HG03108 (cell line): ENCODE measurements around the gene SAFB.
"Not testable (repeated sequence)": the region's sequence is repeated elsewhere in the genome, so short reads cannot be mapped to it uniquely, and the experiment has no call there.

Experiments
- ATAC-seq: cut with Tn5 transposase; IDR thresholded peaks from one replicate; pipeline ENCODE4 v1.9.1; 2021; ENCODE audit warnings: moderate library complexity; ENCODE audit not compliant: unreplicated experiment

The SAFB gene

DNA sequence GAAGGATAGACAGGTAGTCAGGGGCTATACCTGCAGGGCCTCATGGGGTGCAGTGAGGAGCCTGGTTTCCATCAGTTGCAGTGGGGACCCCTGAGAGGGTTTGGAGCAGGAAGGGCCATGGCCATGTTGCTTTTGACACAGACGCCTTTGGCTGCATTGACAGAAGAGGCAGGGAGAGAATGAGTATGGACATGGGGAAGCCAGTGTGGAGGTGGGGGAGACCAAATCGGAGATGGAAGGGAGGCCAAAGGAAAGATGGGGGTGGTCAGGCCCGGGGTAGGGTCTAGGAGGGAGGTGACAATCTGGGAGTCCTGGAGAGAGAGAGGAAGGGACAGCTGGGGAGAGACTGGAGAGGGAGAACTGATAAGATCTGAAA is 59.2 kb downstream of the SAFB start:
- no peak for ATAC-seq

DNA sequence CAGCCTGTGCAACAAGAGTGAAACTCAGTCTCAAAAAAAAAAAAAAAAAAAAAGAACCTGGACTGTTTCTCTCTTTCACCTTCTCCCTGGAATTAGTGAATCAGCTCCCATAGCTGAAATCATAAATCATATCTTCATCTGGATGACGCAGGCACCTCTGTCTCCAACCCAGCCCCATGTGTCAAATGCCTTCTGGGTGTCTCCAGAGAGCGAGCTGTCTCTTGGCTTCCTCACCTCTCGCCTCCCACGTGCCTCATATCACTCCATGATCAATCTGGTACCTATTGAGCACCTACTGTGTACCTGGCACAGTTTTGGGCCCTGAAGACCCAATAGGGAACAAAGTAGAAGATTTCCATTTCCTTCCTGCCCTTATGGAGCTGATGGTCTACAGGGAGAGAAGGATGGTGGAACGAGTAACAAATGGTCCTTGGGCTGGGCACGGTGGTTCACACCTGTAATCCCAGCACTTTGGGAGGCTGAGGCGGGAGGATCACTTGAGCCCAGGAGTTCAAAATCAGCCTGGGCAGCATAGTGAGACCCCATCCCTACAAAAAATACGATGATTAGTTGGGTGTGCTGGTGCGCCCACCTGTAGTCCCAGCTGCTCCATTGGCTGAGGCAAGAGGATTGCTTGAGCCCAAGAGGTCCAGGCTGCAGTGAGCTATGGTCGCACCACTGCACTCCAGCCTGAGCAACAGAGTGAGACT is 60.4 kb downstream of the SAFB start:
- ATAC-seq: no peak

DNA sequence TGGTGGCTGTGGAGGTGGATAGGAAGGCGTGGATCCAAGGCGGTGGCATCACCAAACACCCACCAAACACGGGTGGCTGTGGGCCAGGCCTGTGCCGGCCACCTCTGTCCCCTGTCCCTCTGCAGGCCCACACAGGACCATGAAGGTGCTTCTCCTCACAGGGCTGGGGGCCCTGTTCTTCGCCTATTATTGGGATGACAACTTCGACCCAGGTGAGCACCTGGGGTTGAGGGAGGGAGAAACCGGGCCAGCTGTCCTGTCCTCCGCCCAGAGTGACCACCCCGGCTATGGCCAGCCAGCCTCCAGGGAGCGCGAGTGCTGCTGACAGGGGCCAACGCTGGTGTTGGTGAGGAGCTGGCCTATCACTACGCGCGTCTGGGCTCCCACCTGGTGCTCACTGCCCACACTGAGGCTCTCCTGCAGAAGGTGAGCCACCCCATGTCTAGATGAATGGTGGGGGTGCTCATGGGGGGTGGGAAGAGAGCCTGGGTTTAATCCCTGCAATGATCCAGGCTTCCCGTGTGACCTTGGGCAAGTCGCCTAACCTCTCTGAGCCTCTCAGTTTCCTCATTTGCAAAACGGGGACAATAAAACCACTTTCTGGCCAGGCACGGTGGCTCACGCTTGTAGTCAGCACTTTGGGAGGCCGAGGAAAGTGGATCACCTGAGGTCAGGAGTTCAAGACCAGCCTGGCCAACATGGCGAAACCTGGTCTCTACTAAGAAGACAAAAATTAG is 62.0 kb downstream of the SAFB start:
- no peak for ATAC-seq

DNA sequence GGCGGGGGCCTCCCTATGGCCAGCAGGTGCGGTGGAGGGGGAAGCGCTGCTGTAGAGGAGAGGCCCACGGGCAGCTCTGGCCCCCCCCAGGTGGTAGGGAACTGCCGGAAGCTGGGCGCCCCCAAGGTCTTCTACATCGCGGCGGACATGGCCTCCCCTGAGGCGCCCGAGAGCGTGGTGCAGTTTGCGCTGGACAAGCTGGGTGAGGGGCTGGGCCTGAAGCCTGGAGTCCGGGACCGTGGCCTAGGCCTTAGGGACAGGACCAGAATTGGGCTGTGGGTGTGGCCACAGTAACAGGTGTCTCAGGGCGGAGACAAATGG is 63.4 kb downstream of the SAFB start:
- no peak for ATAC-seq

DNA sequence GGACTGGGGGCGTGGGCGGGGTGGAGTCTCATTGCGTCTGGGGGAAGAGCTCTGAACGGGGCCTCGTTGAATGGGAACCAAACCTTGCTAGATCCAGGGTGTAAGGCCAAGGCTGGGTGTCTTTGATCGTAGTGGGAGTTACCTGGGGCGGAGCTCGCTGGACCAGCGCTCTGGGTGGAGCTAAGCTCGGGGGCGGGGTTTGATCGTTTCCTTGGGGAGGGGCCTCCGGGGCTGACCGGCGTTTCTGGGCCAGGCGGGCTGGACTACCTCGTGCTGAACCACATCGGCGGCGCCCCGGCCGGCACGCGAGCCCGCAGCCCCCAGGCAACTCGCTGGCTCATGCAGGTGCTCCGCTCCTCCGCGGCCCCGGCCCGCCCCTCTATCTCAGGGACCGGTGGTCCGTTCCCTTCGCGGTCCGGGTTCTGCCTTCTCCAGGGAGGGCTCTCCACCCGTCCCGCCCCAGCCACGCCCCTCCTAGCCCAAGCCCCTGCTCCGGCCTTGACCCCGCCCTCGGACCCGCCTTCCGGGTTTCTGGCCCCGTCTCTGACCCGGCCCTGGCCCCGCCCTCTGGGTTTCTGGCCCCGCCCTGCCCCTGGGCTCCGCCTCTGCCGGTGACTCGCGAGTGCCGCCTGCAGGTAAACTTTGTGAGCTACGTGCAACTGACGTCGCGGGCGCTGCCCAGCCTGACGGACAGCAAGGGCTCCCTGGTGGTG is 63.9 kb downstream of the SAFB start:
- ATAC-seq: peak; percentile 39

DNA sequence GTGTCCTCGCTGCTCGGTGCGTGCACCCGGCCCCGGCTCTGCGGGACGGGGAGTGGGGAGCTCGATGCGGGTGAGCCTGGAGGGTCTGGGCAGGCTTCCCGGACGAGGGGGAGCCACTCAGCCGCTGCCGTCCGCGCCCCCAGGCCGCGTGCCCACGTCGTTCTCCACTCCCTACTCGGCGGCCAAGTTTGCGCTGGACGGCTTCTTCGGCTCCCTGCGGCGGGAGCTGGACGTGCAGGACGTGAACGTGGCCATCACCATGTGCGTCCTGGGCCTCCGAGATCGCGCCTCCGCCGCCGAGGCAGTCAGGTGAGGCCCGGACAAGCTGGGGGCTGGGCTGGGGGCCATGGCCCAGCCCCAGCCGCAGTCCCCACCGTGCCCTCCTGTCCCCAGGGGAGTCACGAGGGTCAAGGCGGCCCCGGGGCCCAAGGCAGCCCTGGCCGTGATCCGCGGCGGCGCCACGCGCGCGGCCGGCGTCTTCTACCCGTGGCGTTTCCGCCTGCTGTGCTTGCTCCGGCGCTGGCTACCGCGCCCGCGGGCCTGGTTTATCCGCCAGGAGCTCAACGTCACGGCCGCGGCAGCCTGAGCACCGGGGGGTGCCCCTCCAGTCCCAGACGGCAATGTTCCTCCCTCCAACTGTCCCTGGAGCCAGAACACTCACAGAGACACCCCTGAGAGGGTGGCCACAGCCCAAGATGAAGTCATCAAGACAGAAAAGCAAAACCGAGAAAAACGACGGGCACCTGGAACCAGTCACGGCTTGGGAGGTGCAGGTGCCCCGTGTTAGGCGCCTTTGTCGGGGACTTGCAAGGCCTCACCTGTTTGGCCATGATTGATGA is 64.7 kb downstream of the SAFB start:
- ATAC-seq: no peak

DNA sequence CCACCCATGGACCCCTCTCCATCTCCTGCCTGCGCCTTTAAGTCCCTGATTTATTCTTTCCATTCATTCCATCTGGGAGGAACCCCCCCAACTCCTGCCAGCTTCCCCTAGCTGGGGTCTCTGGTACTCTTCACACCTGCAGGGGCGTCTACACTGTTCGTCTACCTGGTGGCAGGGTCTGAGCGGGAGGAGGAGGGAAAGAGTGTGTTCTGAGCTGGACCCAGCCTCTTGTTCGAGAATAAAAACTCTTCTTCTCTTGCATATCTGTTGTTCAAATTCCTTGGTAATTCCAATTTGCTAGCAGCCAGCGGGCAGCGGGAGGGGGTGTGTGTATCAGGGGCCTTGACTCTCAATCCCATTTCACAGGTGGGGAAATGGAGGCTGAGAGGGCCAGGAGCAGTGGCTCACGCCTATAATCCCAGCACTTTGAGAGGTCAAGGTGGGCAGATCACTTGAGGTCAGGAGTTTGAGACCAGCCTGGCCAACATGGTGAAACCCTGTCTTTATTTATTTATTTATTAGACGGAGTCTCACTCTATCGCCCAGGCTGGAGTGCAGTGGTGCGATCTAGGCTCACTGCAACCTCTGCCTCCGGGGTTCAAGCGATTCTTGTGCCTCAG is 65.5 kb downstream of the SAFB start:
- not testable (repeated sequence) for ATAC-seq

DNA sequence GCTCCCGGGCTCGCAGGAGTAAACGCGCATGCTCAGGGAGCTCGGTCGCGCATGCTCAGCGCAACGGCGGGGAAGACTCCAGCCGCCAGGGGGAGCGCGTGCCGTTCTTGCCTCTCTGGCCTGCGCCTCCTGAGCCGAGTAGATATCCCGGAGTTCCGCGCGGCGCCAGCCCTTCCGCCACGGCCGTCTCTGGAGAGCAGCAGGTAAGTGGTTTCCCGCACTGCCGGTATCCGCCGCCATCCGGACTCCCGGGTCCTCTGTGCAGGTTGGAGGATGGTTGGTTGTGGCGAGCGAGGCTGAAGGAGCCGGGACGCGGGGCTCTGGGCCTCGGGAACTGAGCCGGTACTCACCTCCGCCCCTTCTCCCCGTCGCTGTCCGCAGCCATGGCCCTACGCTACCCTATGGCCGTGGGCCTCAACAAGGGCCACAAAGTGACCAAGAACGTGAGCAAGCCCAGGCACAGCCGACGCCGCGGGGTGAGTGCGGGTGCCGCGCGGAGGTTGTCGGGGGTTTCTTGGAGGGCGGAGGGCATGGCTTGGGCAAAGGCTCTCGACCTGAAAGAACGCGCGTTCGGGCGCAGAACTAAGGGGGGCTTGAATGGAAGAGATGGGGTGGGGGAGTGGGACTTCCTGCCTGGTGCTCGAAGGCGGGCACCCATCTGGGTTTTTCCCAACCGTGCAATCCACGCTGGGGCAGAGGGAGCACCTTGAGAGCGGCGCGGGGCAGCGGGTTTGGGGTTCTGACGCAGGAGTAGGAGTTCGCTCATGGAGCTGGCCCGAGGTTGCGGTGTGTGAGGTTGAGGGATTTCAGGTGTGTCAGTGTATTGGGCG is 67.5 kb downstream of the SAFB start, which contains the start of gene RPL36:
Gene RPL36, plus strand, starts transcription at position 171 of the 830 bp plus-strand sequence. Its CDS starts 213 bp downstream, at position 384.
- no peak for ATAC-seq

DNA sequence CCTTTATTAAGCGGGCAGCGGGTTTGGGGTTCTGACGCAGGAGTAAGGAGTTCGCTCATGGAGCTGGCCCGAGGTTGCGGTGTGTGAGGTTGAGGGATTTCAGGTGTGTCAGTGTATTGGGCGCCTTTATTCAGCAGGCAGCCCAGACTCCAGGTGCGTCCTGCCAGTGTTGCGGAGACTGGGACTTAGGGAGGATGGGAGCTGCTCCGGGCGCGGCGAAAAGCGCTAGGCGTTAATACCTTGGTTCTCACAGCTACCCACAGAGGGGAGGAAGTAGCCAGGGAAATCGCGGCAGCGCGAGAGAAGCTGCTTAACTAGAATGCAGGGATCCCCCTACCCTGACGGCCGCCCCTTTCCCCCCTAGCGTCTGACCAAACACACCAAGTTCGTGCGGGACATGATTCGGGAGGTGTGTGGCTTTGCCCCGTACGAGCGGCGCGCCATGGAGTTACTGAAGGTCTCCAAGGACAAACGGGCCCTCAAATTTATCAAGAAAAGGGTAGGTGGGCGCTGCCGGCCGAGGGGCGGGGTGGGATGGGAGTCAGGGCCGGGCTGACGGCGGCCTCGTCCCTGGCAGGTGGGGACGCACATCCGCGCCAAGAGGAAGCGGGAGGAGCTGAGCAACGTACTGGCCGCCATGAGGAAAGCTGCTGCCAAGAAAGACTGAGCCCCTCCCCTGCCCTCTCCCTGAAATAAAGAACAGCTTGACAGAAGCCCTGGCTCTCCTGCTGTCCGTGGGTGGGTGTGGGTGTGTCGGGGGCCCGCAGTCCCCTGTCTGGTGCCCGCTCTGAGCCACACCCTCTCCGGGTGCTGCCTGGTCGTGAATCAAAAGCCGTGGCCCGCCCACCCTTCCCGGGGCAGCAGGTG is 68.3 kb downstream of the SAFB start:
- ATAC-seq: no peak

DNA sequence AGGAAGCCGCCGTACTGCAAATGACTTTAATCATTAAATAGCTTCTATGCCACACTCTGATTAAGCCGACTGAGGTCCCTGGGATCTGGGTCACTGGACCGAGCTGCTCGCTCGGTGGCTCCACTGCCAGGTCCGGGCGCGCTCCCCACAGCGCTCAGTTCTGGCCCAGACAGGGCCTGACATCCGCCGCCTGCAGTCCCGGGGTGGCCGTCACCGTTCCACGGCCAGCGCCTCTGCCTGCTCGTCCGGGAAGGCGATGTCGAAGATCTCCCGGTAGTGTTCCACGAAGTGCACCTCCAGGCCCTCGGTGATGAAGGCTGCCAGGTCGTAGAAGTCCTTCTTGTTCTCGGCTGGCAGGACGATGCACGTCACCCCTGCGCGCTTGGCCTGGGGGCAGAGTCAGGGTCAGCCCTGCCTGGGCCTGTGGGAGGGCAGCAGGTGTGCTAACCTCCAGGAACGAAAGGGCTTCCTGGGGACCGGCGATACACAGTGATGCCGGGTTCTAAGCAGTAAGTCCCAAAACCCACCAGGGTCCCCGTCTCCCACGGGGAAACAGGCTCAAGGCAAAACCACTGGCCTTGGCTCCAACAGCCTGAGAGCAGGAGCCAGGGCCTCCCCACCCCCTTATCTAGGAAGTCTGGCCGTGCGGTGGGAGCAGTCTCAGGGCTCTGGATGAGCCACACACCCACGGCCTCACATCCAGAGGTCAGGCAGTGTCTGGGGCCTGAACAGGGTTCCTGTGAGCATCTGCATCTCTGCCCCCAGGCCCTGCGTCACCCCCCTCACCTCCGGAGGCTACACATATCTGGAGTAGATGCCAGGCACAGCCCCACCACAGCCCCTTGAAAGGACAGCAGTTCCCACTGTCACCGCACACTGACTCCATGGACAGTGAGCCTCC is 69.2 kb downstream of the SAFB start:
- ATAC-seq: no peak

DNA sequence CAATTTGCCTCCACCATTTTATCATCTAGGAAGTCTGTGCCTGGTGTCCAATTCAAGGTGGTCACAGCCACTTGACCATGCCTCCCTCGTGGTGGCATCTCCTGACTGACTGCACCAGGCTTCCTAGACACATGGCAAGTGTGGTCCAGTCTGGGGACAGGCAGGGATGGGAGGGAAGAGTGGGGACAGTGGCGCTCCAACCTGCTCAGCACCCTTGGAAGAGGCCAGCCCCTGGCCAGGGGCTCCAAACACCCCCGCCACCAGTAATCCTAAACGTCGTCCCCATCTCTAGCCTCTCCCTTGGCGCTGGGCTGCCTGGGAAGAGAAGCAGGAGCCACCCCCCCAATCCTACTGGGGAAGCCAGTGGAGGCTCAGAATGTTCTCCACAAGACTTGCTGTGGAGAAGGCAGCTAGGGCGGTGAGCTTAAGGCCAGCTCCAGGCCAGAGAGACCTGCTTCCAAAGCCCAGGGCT is 69.9 kb downstream of the SAFB start:
- no peak for ATAC-seq

DNA sequence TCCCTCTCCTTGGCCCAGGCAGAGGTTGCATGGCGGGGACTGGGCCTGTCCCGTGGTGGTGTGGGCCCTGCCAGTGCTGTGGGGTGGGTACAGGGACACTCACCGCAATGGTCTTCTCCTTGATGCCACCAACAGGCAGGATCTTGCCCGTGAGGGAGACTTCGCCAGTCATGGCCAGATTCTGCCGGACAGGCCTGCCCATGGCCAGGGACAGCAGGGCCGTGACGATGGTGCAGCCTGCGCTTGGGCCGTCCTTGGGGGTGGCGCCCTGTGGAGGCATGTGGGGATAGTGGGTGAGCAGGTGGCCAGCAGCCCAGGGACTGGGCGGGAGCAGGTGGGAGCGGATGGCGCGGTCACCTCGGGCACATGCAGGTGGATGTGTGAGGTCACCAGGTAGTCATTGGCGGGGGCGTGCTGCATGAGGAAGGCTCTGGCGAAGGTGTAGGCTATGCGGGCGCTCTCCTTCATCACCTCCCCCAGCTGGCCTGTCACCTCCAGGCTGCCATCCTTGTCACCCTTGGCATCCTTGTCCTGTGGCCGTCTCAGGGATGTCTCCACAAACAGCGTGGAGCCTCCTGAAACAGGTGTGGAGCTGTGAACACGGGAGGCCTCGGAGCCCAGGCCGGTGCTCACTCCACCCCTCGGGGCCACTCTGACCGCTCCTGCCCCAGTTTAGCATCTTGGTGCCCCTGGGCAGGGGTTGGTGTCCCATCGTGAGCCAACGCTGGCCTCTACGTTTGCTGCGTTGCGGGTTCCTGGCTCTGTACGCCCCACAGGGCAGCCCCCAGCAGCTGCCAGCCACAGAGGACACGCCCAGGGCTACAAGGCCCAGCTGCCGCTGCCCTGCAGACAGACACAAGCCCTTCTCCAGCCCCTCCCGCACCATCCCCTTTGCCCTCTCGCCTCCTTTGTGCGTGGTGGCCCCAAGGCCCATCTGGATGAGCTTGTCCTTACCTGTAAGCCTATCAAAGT is 70.6 kb downstream of the SAFB start:
- ATAC-seq: no peak

DNA sequence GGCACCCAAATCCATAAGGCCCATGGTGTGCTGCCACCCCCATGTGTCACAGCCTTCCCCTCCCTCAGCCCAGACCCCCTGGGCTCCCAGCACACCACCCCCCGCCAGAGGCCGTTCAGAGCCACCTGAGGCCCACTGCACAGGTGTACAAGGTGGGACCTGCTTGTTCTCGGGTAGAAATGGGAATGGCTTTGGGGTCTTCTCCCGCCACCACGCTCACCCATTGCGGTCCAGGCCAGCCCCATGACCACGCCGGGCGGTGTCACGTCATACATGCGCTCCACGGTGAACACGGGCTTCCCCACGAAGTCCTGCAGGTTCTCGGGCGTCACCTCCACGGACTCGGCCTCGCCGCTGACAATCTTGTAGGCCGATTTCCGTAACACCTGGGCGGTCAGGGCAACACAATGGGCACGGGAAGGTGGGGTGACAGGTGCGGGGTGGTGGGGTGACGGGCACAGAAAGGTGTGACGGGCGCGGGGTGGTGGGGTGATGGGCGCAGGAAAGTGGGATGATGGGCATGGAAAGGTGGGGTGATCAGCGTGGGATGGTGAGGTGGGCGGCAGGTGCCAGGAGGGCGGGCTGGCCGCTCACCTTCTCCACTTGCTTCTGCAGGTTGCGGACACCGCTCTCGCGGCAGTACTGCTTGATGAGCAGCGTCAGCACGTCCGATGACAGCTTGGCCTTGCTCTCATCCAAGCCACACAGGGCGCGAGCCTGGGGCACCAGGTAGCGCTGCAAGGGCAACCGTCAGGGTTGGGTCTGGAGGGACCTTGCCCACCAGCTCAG is 71.5 kb downstream of the SAFB start:
- ATAC-seq: no peak

DNA sequence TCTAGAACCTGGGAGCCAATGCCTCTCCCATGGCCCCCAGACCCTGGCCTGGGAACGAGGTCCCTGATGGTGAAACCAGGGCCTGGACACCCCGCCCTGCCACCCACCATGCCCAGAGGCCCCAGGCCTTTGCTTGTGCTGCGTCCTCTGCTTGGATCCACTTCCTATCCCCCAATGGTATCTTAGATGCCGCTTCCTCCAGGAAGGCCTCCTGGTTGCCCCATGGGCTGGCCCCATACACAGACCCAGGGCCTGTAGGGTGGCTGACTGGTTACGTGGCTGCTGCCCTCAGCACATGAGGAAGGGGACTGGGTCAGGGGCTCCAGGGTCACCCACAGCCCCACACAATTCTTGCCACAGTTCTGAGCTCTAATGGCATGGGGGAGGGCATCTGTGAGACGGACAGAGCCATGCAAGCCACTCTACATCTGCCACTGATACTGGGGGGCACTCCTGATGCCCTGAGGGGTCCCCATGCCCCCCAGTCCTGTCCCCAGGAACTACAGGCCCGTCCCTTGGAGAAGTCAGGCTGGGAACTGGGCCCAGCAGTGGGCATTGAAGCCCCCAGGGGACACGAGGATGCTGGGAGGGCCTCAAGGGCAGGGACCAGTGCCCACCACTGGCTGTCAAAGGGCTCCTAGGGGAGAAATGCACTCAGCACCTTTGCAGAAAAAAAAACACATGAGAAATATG is 72.2 kb downstream of the SAFB start:
- no peak for ATAC-seq

DNA sequence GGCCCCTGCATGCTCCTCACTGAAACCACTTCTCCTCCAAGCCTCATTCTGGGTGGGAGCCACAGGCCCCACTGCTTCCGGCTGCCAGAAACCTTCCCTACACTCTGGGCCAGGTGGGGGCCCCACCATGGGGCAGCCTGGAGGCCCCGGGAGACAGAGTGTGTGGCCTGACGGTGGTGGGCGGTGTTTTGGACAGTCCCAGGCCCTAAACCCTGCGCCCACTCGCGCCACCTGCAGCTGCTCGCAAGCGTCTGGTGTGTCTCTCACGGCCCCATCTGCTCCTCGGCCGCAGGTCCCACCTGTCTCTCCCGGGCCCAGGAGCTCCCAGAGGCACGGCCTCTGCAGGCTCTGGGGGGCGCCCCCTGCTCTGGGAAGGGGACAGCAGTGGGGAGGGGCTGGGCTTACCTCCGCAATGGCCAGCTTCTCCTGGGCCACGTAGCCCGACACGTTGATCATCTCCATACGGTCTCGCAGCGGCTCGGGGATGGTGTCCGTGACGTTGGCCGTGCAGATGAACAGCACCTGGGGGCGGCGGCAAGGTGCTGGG is 72.8 kb downstream of the SAFB start:
- no peak for ATAC-seq
